Osteoblast (primary cell): ENCODE measurements around the gene CSH2. TPM values are rescaled to one million over a fixed set of nuclear protein-coding genes. Genes with fewer than 3 reads are reported as not detected.
"Not testable (repeated sequence)": the region's sequence is repeated elsewhere in the genome, so short reads cannot be mapped to it uniquely, and the experiment has no call there.

Experiments used
- DNase-seq: peaks from one replicate; pipeline ENCODE4 v3.0.0; 2011; ENCODE audit warnings: low spot score, mixed read lengths; ENCODE audit not compliant: insufficient read length; ENCODE audit errors: missing footprints
- H2AFZ ChIP-seq: 2 replicates; pipeline ENCODE4 v1.6.0; 2011; ENCODE audit warnings: mild to moderate bottlenecking, low read length
- H3K27ac ChIP-seq: 2 replicates; pipeline ENCODE4 v1.5.1; 2011; ENCODE audit warnings: mild to moderate bottlenecking, low read depth, low read length, moderate library complexity
- H3K27me3 ChIP-seq: 2 replicates; pipeline ENCODE4 v1.6.0; 2012; ENCODE audit warnings: mild to moderate bottlenecking, control low read depth, inconsistent platforms, low read length, moderate library complexity; ENCODE audit not compliant: insufficient read depth
- H3K36me3 ChIP-seq: 2 replicates; pipeline ENCODE4 v1.5.1; 2011; ENCODE audit warnings: mild to moderate bottlenecking, low read length, control low read depth, moderate library complexity; ENCODE audit not compliant: insufficient read depth
- H3K4me1 ChIP-seq: 2 replicates; pipeline ENCODE4 v1.5.1; 2011; ENCODE audit warnings: mild to moderate bottlenecking, low read length, control low read depth, moderate library complexity; ENCODE audit not compliant: insufficient read depth
- H3K4me2 ChIP-seq: 2 replicates; pipeline ENCODE4 v1.6.0; 2011; ENCODE audit warnings: mild to moderate bottlenecking, low read length; ENCODE audit not compliant: insufficient read depth
- H3K4me3 ChIP-seq: fragments of 200-600 bp; sonication (generic); 3 replicates; pipeline ENCODE4 v1.5.1; 2012; ENCODE audit warnings: mild to moderate bottlenecking, low read length, inconsistent platforms; ENCODE audit not compliant: insufficient read depth
- H3K79me2 ChIP-seq: 2 replicates; pipeline ENCODE4 v1.6.0; 2012; ENCODE audit warnings: mild to moderate bottlenecking, low read length, control low read depth, inconsistent platforms; ENCODE audit not compliant: insufficient read depth
- H3K9me3 ChIP-seq: 2 replicates; pipeline ENCODE4 v1.5.1; 2011; ENCODE audit warnings: low read depth, low read length, control low read depth
- H4K20me1 ChIP-seq: 2 replicates; pipeline ENCODE4 v1.6.0; 2012; ENCODE audit warnings: mild to moderate bottlenecking, low read length, control low read depth; ENCODE audit not compliant: insufficient read depth
- total RNA-seq: library from RNA; depleted of rRNA; stranded (reverse); fragments of >200 nt; gene quantifications from 2 replicates; pipeline ENCODE4 v1.2.3, GENCODE V29; 2012
- TF ChIP-seq, protein P1 (sequence below): IDR thresholded peaks from 2 replicates; pipeline ENCODE4 v1.5.1; 2011; ENCODE audit warnings: mild to moderate bottlenecking, low read depth, low read length, moderate library complexity; ENCODE audit errors: extremely low read depth

CSH2 gene
- total RNA-seq, 1 donor, result not detected

DNA sequence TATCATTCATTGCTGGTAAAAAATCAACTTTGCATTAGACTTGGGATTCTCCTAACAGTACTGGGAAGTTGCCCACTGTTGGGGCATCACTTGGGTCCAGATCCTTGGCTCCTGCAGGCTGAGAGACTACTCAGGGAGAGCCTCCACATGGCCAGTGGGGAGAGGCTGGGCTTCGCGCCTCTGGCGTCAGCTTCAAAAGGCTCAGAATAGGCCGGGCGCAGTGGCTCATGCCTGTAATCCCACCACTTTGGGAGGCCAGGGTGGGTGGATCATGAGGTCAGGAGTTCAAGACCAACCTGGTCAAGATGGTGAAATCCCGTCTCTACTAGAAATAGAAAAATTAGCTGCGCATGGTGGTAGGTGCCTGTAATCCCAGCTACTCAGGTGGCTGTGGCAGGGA, 41.0 kb upstream of the CSH2 start:
- Histone ChIP-seq H3K27ac (no peak overlapping the region), H2AFZ (no peak overlapping the region), H3K4me3 (no peak overlapping the region), H3K36me3 (no peaks in the 10 kb centered on the region), H3K79me2 (no peaks in the 10 kb centered on the region), H3K4me2 (no peak overlapping the region), H3K4me1 (no peaks in the 10 kb centered on the region), H3K27me3 (peaks cover 11% of the 10 kb centered on the region), H4K20me1 (no peaks in the 10 kb centered on the region), H3K9me3 (no peaks in the 10 kb centered on the region)
- TF ChIP-seq, protein P1, sequence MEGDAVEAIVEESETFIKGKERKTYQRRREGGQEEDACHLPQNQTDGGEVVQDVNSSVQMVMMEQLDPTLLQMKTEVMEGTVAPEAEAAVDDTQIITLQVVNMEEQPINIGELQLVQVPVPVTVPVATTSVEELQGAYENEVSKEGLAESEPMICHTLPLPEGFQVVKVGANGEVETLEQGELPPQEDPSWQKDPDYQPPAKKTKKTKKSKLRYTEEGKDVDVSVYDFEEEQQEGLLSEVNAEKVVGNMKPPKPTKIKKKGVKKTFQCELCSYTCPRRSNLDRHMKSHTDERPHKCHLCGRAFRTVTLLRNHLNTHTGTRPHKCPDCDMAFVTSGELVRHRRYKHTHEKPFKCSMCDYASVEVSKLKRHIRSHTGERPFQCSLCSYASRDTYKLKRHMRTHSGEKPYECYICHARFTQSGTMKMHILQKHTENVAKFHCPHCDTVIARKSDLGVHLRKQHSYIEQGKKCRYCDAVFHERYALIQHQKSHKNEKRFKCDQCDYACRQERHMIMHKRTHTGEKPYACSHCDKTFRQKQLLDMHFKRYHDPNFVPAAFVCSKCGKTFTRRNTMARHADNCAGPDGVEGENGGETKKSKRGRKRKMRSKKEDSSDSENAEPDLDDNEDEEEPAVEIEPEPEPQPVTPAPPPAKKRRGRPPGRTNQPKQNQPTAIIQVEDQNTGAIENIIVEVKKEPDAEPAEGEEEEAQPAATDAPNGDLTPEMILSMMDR, result no peak
- no peak for DNase-seq

DNA sequence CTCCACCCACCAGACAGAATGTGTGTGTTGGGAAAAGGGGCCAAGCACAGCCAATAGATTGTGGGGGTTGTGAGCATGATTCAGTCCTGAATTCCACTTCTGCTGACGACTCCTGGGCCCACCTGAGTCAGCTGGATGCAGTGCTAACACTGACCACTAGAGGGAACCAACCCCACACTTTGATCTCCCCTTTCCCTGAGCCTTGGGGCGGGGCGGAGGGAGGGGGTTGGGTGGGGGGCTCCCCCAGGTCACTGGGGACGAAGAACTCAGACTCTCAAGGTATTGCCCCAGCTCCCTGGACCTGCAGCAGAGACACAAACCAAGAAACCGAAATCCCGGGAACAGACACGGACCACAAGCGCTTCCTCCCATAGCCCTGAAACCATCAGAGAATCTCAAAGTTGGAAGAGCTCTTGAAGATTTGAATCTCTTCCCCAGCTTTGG, 38.2 kb upstream of the CSH2 start:
- H3K79me2 ChIP-seq, result no peaks in the 10 kb centered on the region
- DNase-seq, result peak; percentile 92
- no peak overlapping the region for H3K4me2 ChIP-seq
- H4K20me1 ChIP-seq, result no peaks in the 10 kb centered on the region
- no peaks in the 10 kb centered on the region for H3K4me1 ChIP-seq
- H3K9me3 ChIP-seq, result no peaks in the 10 kb centered on the region
- H3K36me3 ChIP-seq, result no peaks in the 10 kb centered on the region
- peaks cover 7% of the 10 kb centered on the region for H3K27me3 ChIP-seq
- TF ChIP-seq, protein P1, result peak; percentile 54
- H3K4me3 ChIP-seq, result no peak overlapping the region
- no peak overlapping the region for H2AFZ ChIP-seq
- H3K27ac ChIP-seq, result no peak overlapping the region

DNA sequence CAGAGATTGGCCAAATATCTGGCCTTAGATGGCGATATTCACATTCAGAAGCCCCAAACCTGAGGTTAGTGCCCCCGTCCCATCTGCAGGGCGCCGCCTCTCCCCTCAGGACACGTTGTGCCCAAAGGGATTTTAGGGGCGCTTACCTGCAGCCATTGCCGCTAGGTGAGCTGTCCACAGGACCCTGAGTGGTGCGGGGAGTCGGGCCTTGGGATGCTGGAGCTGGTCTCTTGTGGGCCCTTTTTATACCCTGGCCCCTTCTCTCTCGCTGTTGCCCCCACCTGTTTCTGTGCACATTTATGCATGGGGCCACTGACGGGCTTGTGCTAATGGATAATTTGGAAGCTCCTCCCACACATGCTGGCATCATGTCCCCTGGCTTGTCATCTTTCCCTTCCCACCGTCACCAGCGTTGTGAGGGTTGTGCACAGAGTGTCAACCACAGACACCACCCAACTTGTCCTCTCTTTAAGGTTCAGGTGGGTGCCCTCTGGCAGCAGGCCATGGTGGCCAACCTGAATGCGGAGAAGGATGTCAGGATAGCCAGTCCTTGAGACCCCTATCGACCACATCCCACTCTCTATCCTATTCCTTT, 37.7 kb upstream of the CSH2 start, which contains the start of gene CSHL1:
CSHL1 (minus strand) TSS at position 218 of the 595 bp plus-strand sequence; CDS start at position 156, 62 bp downstream.
- no peaks in the 10 kb centered on the region for H3K36me3 ChIP-seq
- TF ChIP-seq, protein P1, result no peak
- H3K27ac ChIP-seq, result no peak within 1 kb of the TSS
- H2AFZ ChIP-seq, result no peak within 1 kb of the TSS
- no peaks in the 10 kb centered on the region for H4K20me1 ChIP-seq
- H3K4me2 ChIP-seq, result no peak within 1 kb of the TSS
- H3K9me3 ChIP-seq, result no peaks in the 10 kb centered on the region
- no peak for DNase-seq
- H3K4me1 ChIP-seq, result no peaks in the 10 kb centered on the region
- H3K79me2 ChIP-seq, result no peaks in the 10 kb centered on the region
- peaks cover 7% of the 10 kb centered on the region for H3K27me3 ChIP-seq
- H3K4me3 ChIP-seq, result no peak within 1 kb of the TSS

DNA sequence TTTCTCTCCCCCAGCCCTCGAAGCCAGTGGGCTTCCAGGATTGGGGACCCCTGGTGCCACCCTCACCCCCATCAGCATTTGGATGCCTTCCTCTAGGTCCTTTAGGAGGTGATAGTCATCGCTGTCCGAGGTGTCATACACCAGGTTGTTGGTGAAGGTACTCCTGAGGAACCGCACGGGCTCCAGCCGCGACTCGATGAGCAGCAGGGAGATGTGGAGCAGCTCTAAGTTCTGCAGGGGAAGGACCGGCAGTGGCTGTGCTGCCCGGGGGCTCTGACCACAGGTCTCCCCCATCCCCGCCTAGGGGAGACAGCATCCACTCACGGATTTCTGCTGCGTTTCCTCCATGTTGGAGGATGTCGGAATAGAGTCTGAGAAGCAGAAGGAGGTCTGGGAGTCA, 36.6 kb upstream of the CSH2 start:
- TF ChIP-seq, protein P1, result no peak
- H3K27me3 ChIP-seq, result no peaks in the 10 kb centered on the region
- H3K4me2 ChIP-seq, result no peak overlapping the region
- no peak overlapping the region for H3K4me3 ChIP-seq
- H3K27ac ChIP-seq, result no peak overlapping the region
- no peaks in the 10 kb centered on the region for H3K9me3 ChIP-seq
- no peaks in the 10 kb centered on the region for H3K36me3 ChIP-seq
- H3K79me2 ChIP-seq, result no peaks in the 10 kb centered on the region
- no peaks in the 10 kb centered on the region for H4K20me1 ChIP-seq
- DNase-seq, result no peak
- H2AFZ ChIP-seq, result no peak overlapping the region
- H3K4me1 ChIP-seq, result no peaks in the 10 kb centered on the region

DNA sequence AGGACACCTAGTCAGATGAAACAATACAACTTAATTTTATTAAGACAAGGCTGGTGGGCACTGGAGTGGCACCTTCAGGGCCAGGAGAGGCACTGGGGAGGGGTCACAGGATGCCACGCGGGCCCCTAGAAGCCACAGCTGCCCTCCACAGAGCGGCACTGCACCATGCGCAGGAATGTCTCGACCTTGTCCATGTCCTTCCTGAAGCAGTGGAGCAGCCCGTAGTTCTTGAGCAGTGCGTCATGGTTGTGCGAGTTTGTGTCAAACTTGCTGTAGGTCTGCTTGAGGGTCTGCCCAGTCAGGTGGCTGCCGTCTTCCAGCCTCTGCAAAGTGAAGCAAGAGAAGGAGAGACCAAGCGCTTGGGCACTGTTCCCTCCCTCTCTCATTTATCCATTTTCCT, 36.1 kb upstream of the CSH2 start:
- H4K20me1 ChIP-seq, H3K27ac ChIP-seq, H2AFZ ChIP-seq, H3K4me3 ChIP-seq, H3K4me2 ChIP-seq, H3K79me2 ChIP-seq, H3K9me3 ChIP-seq, H3K4me1 ChIP-seq, DNase-seq, H3K27me3 ChIP-seq, H3K36me3 ChIP-seq: not testable (repeated sequence)

DNA sequence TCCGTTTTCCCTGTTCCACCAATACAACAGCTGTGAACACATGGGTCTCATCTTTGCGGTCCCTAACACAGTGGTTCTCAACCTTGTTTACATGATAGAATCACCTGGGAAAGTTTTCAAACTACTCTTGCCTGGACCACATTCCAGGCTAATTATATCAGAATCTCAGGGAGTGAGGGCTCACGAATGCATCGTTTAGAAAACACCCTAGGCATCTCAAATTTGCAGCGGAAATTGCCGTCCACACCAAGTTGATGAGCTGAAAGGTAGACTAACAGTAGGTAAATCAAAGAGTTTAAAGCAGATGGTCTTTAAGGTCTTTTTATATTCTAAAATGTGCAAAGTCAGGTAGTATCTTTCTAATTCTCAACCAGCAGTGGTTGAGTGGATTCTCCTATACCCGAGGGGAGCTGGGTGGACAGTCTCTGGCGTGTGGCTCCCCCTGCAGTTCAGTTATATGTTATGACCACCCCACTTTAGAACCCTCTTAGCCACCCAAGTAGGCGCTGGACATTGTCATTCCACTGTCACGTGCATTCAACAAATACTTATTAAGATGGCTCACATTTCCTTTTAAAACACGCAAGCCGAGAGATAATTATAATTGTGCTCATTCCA, 33.8 kb upstream of the CSH2 start:
- not testable (repeated sequence) for H3K4me2 ChIP-seq, DNase-seq, H4K20me1 ChIP-seq, H3K36me3 ChIP-seq, H3K4me1 ChIP-seq, H3K27me3 ChIP-seq, H3K79me2 ChIP-seq, H2AFZ ChIP-seq, H3K9me3 ChIP-seq, H3K4me3 ChIP-seq, H3K27ac ChIP-seq
